HG02870 (cell line): ENCODE data around the gene GLI3.

Source experiments
- ATAC-seq: cut with Tn5 transposase; IDR thresholded peaks from one replicate; pipeline ENCODE4 v1.9.1; 2021; ENCODE audit warnings: mild to moderate bottlenecking, moderate library complexity; ENCODE audit not compliant: unreplicated experiment

The GLI3 gene

GRCh38 chr7:42236976-42237810 lies at the start of gene GLI3:
Gene GLI3 (minus strand): TSS chr7:42237209. CDS start chr7:42223253, 13,956 bp downstream.
- peak; percentile 76 for ATAC-seq

GRCh38 chr7:42285383-42285824 lies 48.4 kb upstream of the GLI3 start:
- ATAC-seq: no peak

- ATAC-seq: no peak
Observed at GRCh38 chr7:42283553-42283952, 46.5 kb upstream of the GLI3 start.

- ATAC-seq: no peak
Observed at GRCh38 chr7:42278344-42278743, 41.3 kb upstream of the GLI3 start.

- ATAC-seq: no peak
Observed at GRCh38 chr7:42274053-42274452, 37.0 kb upstream of the GLI3 start.

GRCh38 chr7:42272793-42273665 lies 36.0 kb upstream of the GLI3 start:
- no peak for ATAC-seq

GRCh38 chr7:42269161-42269560 lies 32.2 kb upstream of the GLI3 start:
- ATAC-seq: no peak

GRCh38 chr7:42264702-42265101 lies 27.7 kb upstream of the GLI3 start:
- no peak for ATAC-seq

- ATAC-seq: no peak
Observed at GRCh38 chr7:42263971-42264370, 27.0 kb upstream of the GLI3 start.

- no peak for ATAC-seq
Observed at GRCh38 chr7:42262964-42263363, 26.0 kb upstream of the GLI3 start.

- ATAC-seq: no peak
Observed at GRCh38 chr7:42254217-42254616, 17.2 kb upstream of the GLI3 start.

- no peak for ATAC-seq
Observed at GRCh38 chr7:42253316-42253715, 16.3 kb upstream of the GLI3 start.

GRCh38 chr7:42250411-42250810 lies 13.4 kb upstream of the GLI3 start:
- no peak for ATAC-seq

GRCh38 chr7:42248579-42248978 lies 11.6 kb upstream of the GLI3 start:
- no peak for ATAC-seq

GRCh38 chr7:42247301-42247700 lies 10.3 kb upstream of the GLI3 start:
- ATAC-seq: no peak

- ATAC-seq: no peak
Observed at GRCh38 chr7:42244828-42245227, 7.8 kb upstream of the GLI3 start.

GRCh38 chr7:42242381-42242780 lies 5.4 kb upstream of the GLI3 start:
- ATAC-seq: no peak

- ATAC-seq: no peak
Observed at GRCh38 chr7:42241424-42241823, 4.4 kb upstream of the GLI3 start.

- ATAC-seq: no peak
Observed at GRCh38 chr7:42240416-42240815, 3.4 kb upstream of the GLI3 start.

GRCh38 chr7:42238709-42239366 lies 1.8 kb upstream of the GLI3 start:
- no peak for ATAC-seq

- ATAC-seq: no peak
Observed at GRCh38 chr7:42237811-42238541, 967 bp upstream of the GLI3 start.
